Thoracic aorta (tissue), 2 donors: Measurements from ENCODE around the gene TMEM215. TPM values are rescaled to one million over a fixed set of nuclear protein-coding genes. Genes with fewer than 3 reads are reported as not detected.

Experiments used
- ATAC-seq: fragments of 150-250 bp; one replicate; pipeline ENCODE4 v1.8.0; 2017; ENCODE audit warnings: low read depth; ENCODE audit not compliant: insufficient number of reproducible peaks, low FRiP score
- DNase-seq: peaks from one replicate; pipeline ENCODE4 v3.0.0-alpha.2; 2020; ENCODE audit warnings: low spot score
- H3K27ac ChIP-seq, 2 donors: fragments of 200-600 bp; sonication (generic); 1 replicate in 1 of 2; 2 replicates in 1 of 2; pipeline ENCODE4 v1.5.1; 2016; ENCODE audit warnings: mild to moderate bottlenecking in 2 of 2, moderate library complexity in 2 of 2
- H3K27me3 ChIP-seq: fragments of 200-600 bp; sonication (generic); replicated peaks from 2 replicates; pipeline ENCODE4 v1.6.0; 2016; ENCODE audit warnings: mild to moderate bottlenecking; ENCODE audit not compliant: insufficient read depth
- H3K36me3 ChIP-seq: fragments of 200-600 bp; sonication (generic); one replicate; pipeline ENCODE4 v1.5.1; 2016
- H3K4me1 ChIP-seq, 2 donors: fragments of 200-600 bp; sonication (generic); 1 replicate in 1 of 2; 2 replicates in 1 of 2; pipeline versions ENCODE4 v1.5.1 to v1.6.0; 2016; ENCODE audit warnings: low read depth in 2 of 2, mild to moderate bottlenecking in 1 of 2; ENCODE audit not compliant: control insufficient read depth in 1 of 2
- H3K4me3 ChIP-seq: fragments of 200-600 bp; sonication (generic); 2 replicates; pipeline ENCODE4 v1.5.1; 2016; ENCODE audit warnings: mild to moderate bottlenecking
- H3K9me3 ChIP-seq: fragments of 200-600 bp; sonication (generic); 2 replicates; pipeline ENCODE4 v1.5.1; 2016
- CTCF ChIP-seq: fragments of 200-600 bp; sonication (generic); IDR thresholded peaks from one replicate; pipeline ENCODE4 v1.5.1; 2019; ENCODE audit warnings: antibody characterized with exemption
- total RNA-seq, 2 donors: library from RNA; depleted of rRNA; stranded (reverse); fragments of >200 nt; gene quantifications; one replicate each; pipeline versions ENCODE4 v1.1.0 to v1.2.3, GENCODE V29; 2016

Gene TMEM215
- total RNA-seq, 2 donors from 2014 or later = not detected

GRCh38 chr9:32811246-32811645 is 27.9 kb downstream of the TMEM215 start:
- H3K27me3 ChIP-seq = no peaks in the 10 kb centered on the region
- no peak overlapping the region for H3K27ac ChIP-seq
- ATAC-seq (no peak), DNase-seq (no peak)
- no peaks in the 10 kb centered on the region for H3K9me3 ChIP-seq
- TF ChIP-seq CTCF = no peak
- no peaks in the 10 kb centered on the region for H3K4me1 ChIP-seq
- no peaks in the 10 kb centered on the region for H3K36me3 ChIP-seq
- no peak overlapping the region for H3K4me3 ChIP-seq

- Histone ChIP-seq H3K4me3 (no peak overlapping the region), H3K27me3 (no peaks in the 10 kb centered on the region), H3K36me3 (no peaks in the 10 kb centered on the region), H3K27ac (no peak overlapping the region), H3K9me3 (no peaks in the 10 kb centered on the region), H3K4me1 (no peaks in the 10 kb centered on the region)
- TF ChIP-seq CTCF = no peak
- DNase-seq (no peak), ATAC-seq (no peak)
Measured at GRCh38 chr9:32820322-32820721, 37.0 kb downstream of the TMEM215 start.

GRCh38 chr9:32823101-32823500 is 39.8 kb downstream of the TMEM215 start:
- Histone ChIP-seq H3K4me3 (no peak overlapping the region), H3K4me1 (no peaks in the 10 kb centered on the region), H3K36me3 (no peaks in the 10 kb centered on the region), H3K27me3 (no peaks in the 10 kb centered on the region), H3K9me3 (no peaks in the 10 kb centered on the region), H3K27ac (no peak overlapping the region)
- no peak for DNase-seq
- no peak for ATAC-seq
- no peak for TF ChIP-seq CTCF

- Histone ChIP-seq H3K27ac (no peak overlapping the region), H3K4me1 (no peaks in the 10 kb centered on the region), H3K9me3 (no peaks in the 10 kb centered on the region), H3K27me3 (no peaks in the 10 kb centered on the region), H3K36me3 (no peaks in the 10 kb centered on the region), H3K4me3 (no peak overlapping the region)
- DNase-seq (no peak), ATAC-seq (no peak)
- TF ChIP-seq CTCF = no peak
Measured at GRCh38 chr9:32823551-32823950, 40.2 kb downstream of the TMEM215 start.

- no peaks in the 10 kb centered on the region for H3K4me1 ChIP-seq
- no peak overlapping the region for H3K4me3 ChIP-seq
- H3K9me3 ChIP-seq = no peaks in the 10 kb centered on the region
- ATAC-seq = no peak
- H3K27me3 ChIP-seq = no peaks in the 10 kb centered on the region
- no peak overlapping the region for H3K27ac ChIP-seq
- TF ChIP-seq CTCF = no peak
- no peak for DNase-seq
- no peaks in the 10 kb centered on the region for H3K36me3 ChIP-seq
Measured at GRCh38 chr9:32825203-32825602, 41.9 kb downstream of the TMEM215 start.
